ENCODE data around the gene HSPBP1. TPM values are rescaled to one million over a fixed set of nuclear protein-coding genes. Genes with fewer than 3 reads are reported as not detected.

The HSPBP1 gene
- total and polyA plus RNA-seq, 2 of the 13 experiments (the other 11 are each of a cell fraction or from before 2014, with no cell fraction given): 22.3 to 33.7 TPM

DNA sequence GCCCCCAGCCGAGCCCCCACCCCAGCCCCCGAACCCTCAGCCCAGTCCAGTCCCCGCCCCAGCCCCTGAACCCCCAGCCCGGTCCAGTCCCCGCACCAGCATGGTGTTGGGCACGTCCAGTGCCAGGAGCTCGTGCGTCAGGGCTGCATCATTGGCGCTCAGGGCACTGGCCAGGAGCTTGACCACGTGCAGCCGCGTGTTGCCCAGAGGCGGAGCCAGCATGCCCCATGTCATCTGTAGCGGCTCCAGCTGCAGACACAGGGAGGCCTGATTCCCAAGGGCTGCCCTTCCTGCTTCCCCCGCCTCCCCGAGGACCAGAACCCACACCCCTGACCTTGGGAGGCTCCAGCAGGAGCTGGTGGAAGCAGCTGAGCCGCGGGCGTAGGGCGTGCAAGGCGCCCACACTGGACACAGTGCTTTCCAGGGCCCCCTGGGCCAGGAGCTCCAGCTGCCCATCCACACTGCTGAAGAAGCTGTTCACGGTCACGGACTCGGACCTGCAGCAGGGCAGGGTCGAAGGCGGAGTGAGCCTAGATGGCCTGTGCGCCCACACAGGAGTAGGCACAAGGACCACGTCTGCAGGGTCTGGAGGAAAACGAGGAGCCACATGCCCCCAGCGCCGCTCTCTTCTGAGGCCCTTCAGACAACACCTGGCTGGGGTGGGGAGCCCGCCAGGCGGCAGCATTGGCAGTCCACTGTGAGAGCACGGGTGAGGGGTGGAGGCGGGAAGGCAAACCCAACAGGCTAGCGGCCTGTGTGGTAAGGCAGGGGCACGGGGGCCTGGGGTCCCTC is 38.6 kb downstream of the HSPBP1 start:
- in situ Hi-C loops (cut with HindIII; ENCODE audit: extremely low pct_ligation_motif_present, low pct_unique_long_range_greater_than_20kb): no loop called here
- CTCF ChIA-PET (ENCODE audit: low intra/inter-chr PET ratio, low total read pairs): no interaction called here
- H3K9ac ChIP-seq (ENCODE audit: insufficient read depth, low read depth, low read length): no peak overlapping the region
- TF ChIP-seq ZNF225 (CRISPR knock-in tag; IDR thresholded peaks at IDR 0.05) (no peak), AGO2 (optimal IDR thresholded peaks at IDR 0.05; ENCODE audit: low read depth, low read length) (peak; percentile 60), ZNF614 (CRISPR knock-in tag; IDR thresholded peaks at IDR 0.05; ENCODE audit: borderline replicate concordance) (no peak), TOPORS (CRISPR knock-in tag; IDR thresholded peaks at IDR 0.05) (no peak), SYNCRIP (IDR thresholded peaks at IDR 0.05; ENCODE audit: insufficient read depth, low read depth, low read length) (no peak)
- TF ChIP-seq, protein P1, sequence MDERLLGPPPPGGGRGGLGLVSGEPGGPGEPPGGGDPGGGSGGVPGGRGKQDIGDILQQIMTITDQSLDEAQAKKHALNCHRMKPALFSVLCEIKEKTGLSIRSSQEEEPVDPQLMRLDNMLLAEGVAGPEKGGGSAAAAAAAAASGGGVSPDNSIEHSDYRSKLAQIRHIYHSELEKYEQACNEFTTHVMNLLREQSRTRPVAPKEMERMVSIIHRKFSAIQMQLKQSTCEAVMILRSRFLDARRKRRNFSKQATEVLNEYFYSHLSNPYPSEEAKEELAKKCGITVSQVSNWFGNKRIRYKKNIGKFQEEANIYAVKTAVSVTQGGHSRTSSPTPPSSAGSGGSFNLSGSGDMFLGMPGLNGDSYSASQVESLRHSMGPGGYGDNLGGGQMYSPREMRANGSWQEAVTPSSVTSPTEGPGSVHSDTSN (CRISPR knock-in tag; IDR thresholded peaks at IDR 0.05): no peak
- TF ChIP-seq, protein P2, sequence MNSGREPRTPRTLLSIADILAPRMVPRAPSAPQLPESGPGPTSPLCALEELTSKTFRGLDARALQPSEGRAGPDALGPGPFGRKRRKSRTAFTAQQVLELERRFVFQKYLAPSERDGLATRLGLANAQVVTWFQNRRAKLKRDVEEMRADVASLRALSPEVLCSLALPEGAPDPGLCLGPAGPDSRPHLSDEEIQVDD (CRISPR knock-in tag; IDR thresholded peaks at IDR 0.05; ENCODE audit: borderline replicate concordance): no peak
- no peak overlapping the region for H3K4me2 ChIP-seq (ENCODE audit: low read depth, low read length)
- no peak overlapping the region for H3K27ac ChIP-seq (ENCODE audit: extremely low read length, insufficient read depth, low read length)
- intact Hi-C loops (cut with micrococcal nuclease; ENCODE audit: unreplicated experiment): no loop called here
- no peaks in the 10 kb centered on the region for H3K79me2 ChIP-seq (ENCODE audit: insufficient read depth, low read length)
- DNase-seq (ENCODE audit: low spot score) (no peak), FAIRE-seq (no peak), ATAC-seq (no peak)
- H3K4me3 ChIP-seq (replicated peaks in 1 of 3; ENCODE audit: insufficient read depth in 1 of 3, low read depth in 2 of 3, low read length in 3 of 3): no peak overlapping the region
- 98% methylated on average over 17 of the region's 37 CpGs for WGBS (ENCODE audit: low lambda C conversion rate)
- POLR2A ChIA-PET: interaction anchor here (1.3 kb wide), 1 partner anchor 16 kb away, joined by 3 read pairs; no protein-coding TSS in a partner anchor
- no peaks in the 10 kb centered on the region for H3K4me1 ChIP-seq (ENCODE audit: insufficient read depth, low read length)
- no peaks in the 10 kb centered on the region for H3K27me3 ChIP-seq (ENCODE audit: control insufficient read depth in 1 of 2, insufficient read depth in 2 of 2, low read length in 2 of 2)
- no peaks in the 10 kb centered on the region for H3K9me3 ChIP-seq (ENCODE audit: low read length)
- H2AFZ ChIP-seq (ENCODE audit: low read length): no peak overlapping the region
- no TSS peak for BruUV-seq (replicated peaks)
- no peaks in the 10 kb centered on the region for H4K20me1 ChIP-seq (ENCODE audit: insufficient read depth, low read length)
- peaks cover 54 to 88% of the 10 kb centered on the region in 2 experiments for H3K36me3 ChIP-seq (replicated peaks in 1 of 2; ENCODE audit: control insufficient read depth in 1 of 2, insufficient read depth in 2 of 2, low read length in 2 of 2)

All from HepG2 (cell line).